H1 (cell line): Measurements from ENCODE around the gene ULK1. TPM values are rescaled to one million over a fixed set of nuclear protein-coding genes. Genes with fewer than 3 reads are reported as not detected.
"Not testable (repeated sequence)": the region's sequence is repeated elsewhere in the genome, so short reads cannot be mapped to it uniquely, and the experiment has no call there.

Source experiments
- CTCF ChIA-PET: fragments of 300-600 bp; sonication (Branson Sonifier 250); formaldehyde crosslinking; loops from one replicate; lab custom pipeline; 2021; ENCODE audit not compliant: partially characterized antibody; lab: Charles Lee
- POLR2A ChIA-PET: fragments of 300-600 bp; sonication (Branson Sonifier 250); formaldehyde crosslinking; loops from one replicate; lab custom pipeline; 2021; ENCODE audit warnings: inconsistent platforms; ENCODE audit not compliant: partially characterized antibody; lab: Charles Lee
- DNase-seq, 2 experiments: peaks; one replicate each; pipeline versions ENCODE4 v3.0.0 to v3.0.0-alpha.2; 2010 to 2022; ENCODE audit warnings: low spot score in 2 of 2, low read depth in 1 of 2, mixed read lengths in 1 of 2
- FAIRE-seq: peaks from 2 replicates; lab custom pipeline; 2011; peaks lifted over from hg19 to GRCh38; lab: Jason Lieb, UNC
- H2AFZ ChIP-seq: 2 replicates; pipeline ENCODE4 v1.8.1; 2012; ENCODE audit warnings: low read length, inconsistent platforms
- H2AK5ac ChIP-seq: 2 replicates; pipeline ENCODE4 v1.6.1; 2013; ENCODE audit warnings: low read depth, low read length
- H2BK120ac ChIP-seq: replicated peaks from 2 replicates; pipeline ENCODE3; 2013; ENCODE audit warnings: low read depth, low read length, inconsistent platforms
- H2BK12ac ChIP-seq: 2 replicates; pipeline ENCODE4 v1.6.1; 2013; ENCODE audit warnings: low read depth, low read length
- H2BK15ac ChIP-seq: 2 replicates; pipeline ENCODE4 v1.6.1; 2013; ENCODE audit warnings: low read length
- H2BK20ac ChIP-seq: 2 replicates; pipeline ENCODE4 v1.6.1; 2013; ENCODE audit warnings: low read length
- H2BK5ac ChIP-seq: 2 replicates; pipeline ENCODE4 v1.6.1; 2013; ENCODE audit warnings: low read depth, low read length
- H3K14ac ChIP-seq: 2 replicates; pipeline ENCODE4 v1.6.1; 2013; ENCODE audit warnings: inconsistent platforms; ENCODE audit not compliant: insufficient read length
- H3K18ac ChIP-seq: 2 replicates; pipeline ENCODE4 v1.6.1; 2013; ENCODE audit warnings: low read length; ENCODE audit errors: extremely low read depth
- H3K23ac ChIP-seq: 2 replicates; pipeline ENCODE4 v1.6.1; 2013; ENCODE audit warnings: inconsistent platforms; ENCODE audit not compliant: insufficient read length
- H3K23me2 ChIP-seq: 2 replicates; pipeline ENCODE4 v1.6.1; 2013; ENCODE audit warnings: low read depth, low read length
- H3K27ac ChIP-seq: 2 replicates; pipeline ENCODE4 v1.6.1; 2011; ENCODE audit warnings: low read depth, low read length, inconsistent platforms
- H3K27me3 ChIP-seq, 4 experiments: replicated peaks in 1 of 4; 1 replicate in 1 of 4; 2 replicates in 3 of 4; pipeline versions ENCODE4 v1.6.1 to v1.8.1; 2011 to 2013; ENCODE audit warnings: low read length in 3 of 4, mild to moderate bottlenecking in 3 of 4, inconsistent platforms in 2 of 4, mixed read lengths in 2 of 4, moderate library complexity in 1 of 4; ENCODE audit not compliant: control insufficient read depth in 3 of 4, insufficient read depth in 3 of 4; ENCODE audit errors: extremely low read depth in 1 of 4
- H3K36me3 ChIP-seq, 4 experiments: 2 replicates each; pipeline versions ENCODE4 v1.6.1 to v1.8.1; 2011 to 2013; ENCODE audit warnings: mild to moderate bottlenecking in 4 of 4, low read length in 3 of 4, moderate library complexity in 2 of 4, control low read depth in 1 of 4, inconsistent platforms in 1 of 4; ENCODE audit not compliant: insufficient read depth in 4 of 4, control insufficient read depth in 2 of 4
- H3K4ac ChIP-seq: replicated peaks from 2 replicates; pipeline ENCODE3; 2013; ENCODE audit warnings: low read length, low read depth, mixed read lengths, inconsistent platforms; ENCODE audit not compliant: insufficient read length
- H3K4me1 ChIP-seq, 4 experiments: replicated peaks in 1 of 4; 1 replicate in 1 of 4; 2 replicates in 3 of 4; pipeline versions ENCODE4 v1.6.1 to v1.8.1; 2011 to 2013; ENCODE audit warnings: low read length in 3 of 4, inconsistent platforms in 2 of 4, mixed read lengths in 1 of 4; ENCODE audit not compliant: insufficient read depth in 4 of 4, control insufficient read depth in 3 of 4
- H3K4me2 ChIP-seq, 2 experiments: 2 replicates each; pipeline versions ENCODE4 v1.6.1 to v1.8.1; 2011 to 2013; ENCODE audit warnings: low read depth in 2 of 2, low read length in 2 of 2, control low read depth in 1 of 2, inconsistent platforms in 1 of 2, mild to moderate bottlenecking in 1 of 2; ENCODE audit not compliant: insufficient read depth in 1 of 2
- H3K4me3 ChIP-seq, 4 experiments: fragments of 200-600, 300-600 bp in 1 of 4; sonication (generic), shearing (Covaris generic), sonication (Bioruptor Twin) in 1 of 4; 2 replicates each; pipeline versions ENCODE4 v1.5.1 to v1.8.1; 2011 to 2016; ENCODE audit warnings: low read length in 4 of 4, low read depth in 3 of 4, control low read depth in 2 of 4, inconsistent platforms in 2 of 4, mild to moderate bottlenecking in 2 of 4, mixed read lengths in 1 of 4, moderate library complexity in 1 of 4; ENCODE audit not compliant: insufficient read depth in 2 of 4; ENCODE audit errors: extremely low read depth in 1 of 4
- H3K56ac ChIP-seq: replicated peaks from 2 replicates; pipeline ENCODE3; 2013; ENCODE audit warnings: low read depth, mild to moderate bottlenecking, mixed read lengths, low read length, inconsistent platforms; ENCODE audit not compliant: insufficient read length
- H3K79me1 ChIP-seq: 2 replicates; pipeline ENCODE4 v1.6.1; 2013; ENCODE audit warnings: low read depth, low read length, control low read depth
- H3K79me2 ChIP-seq, 2 experiments: 2 replicates each; pipeline versions ENCODE4 v1.6.1 to v1.8.1; 2012 to 2013; ENCODE audit warnings: low read length in 2 of 2, mild to moderate bottlenecking in 2 of 2, inconsistent platforms in 1 of 2; ENCODE audit not compliant: insufficient read depth in 2 of 2, control insufficient read depth in 1 of 2
- H3K9ac ChIP-seq, 4 experiments: replicated peaks in 1 of 4; 1 replicate in 1 of 4; 2 replicates in 3 of 4; pipeline versions ENCODE4 v1.6.1 to v1.8.1; 2011 to 2013; ENCODE audit warnings: low read depth in 3 of 4, low read length in 3 of 4, control low read depth in 2 of 4, mild to moderate bottlenecking in 2 of 4, moderate library complexity in 2 of 4, inconsistent platforms in 1 of 4; ENCODE audit errors: extremely low read depth in 1 of 4
- H3K9me3 ChIP-seq, 2 experiments: 2 replicates each; pipeline versions ENCODE4 v1.6.1 to v1.8.1; 2012 to 2013; ENCODE audit warnings: mild to moderate bottlenecking in 2 of 2, moderate library complexity in 2 of 2, control low read depth in 1 of 2, inconsistent platforms in 1 of 2, low read depth in 1 of 2, low read length in 1 of 2, mixed read lengths in 1 of 2; ENCODE audit not compliant: insufficient read depth in 2 of 2
- H4K20me1 ChIP-seq, 2 experiments: replicated peaks in 1 of 2; 2 replicates each; pipeline versions ENCODE3 to v1.8.1; 2011 to 2013; ENCODE audit warnings: inconsistent platforms in 2 of 2, low read length in 2 of 2, mild to moderate bottlenecking in 1 of 2; ENCODE audit not compliant: insufficient read depth in 2 of 2, control insufficient read depth in 1 of 2
- H4K5ac ChIP-seq: 2 replicates; pipeline ENCODE4 v1.6.1; 2013; ENCODE audit warnings: low read length, low read depth, mixed read lengths, inconsistent platforms; ENCODE audit not compliant: insufficient read length
- H4K8ac ChIP-seq: 2 replicates; pipeline ENCODE4 v1.8.0; 2013; ENCODE audit warnings: mild to moderate bottlenecking, moderate library complexity, low read length, inconsistent platforms; ENCODE audit not compliant: insufficient read depth; ENCODE audit errors: extremely low read depth
- H4K91ac ChIP-seq: replicated peaks from 2 replicates; pipeline ENCODE3; 2013; ENCODE audit warnings: low read length, mixed read lengths, inconsistent platforms; ENCODE audit not compliant: insufficient read length
- NANOG ChIP-seq: IDR thresholded peaks from 2 replicates; pipeline ENCODE4 v1.6.1; 2011; ENCODE audit warnings: low read length, low read depth, mild to moderate bottlenecking, inconsistent platforms; ENCODE audit not compliant: insufficient read depth, poor library complexity, severe bottlenecking
- SIRT6 ChIP-seq: IDR thresholded peaks from one replicate; pipeline ENCODE4 v1.7.1; 2012; ENCODE audit warnings: low read length, inconsistent platforms
- TBP ChIP-seq: IDR thresholded peaks from 2 replicates; pipeline ENCODE4 v1.6.1; 2011; ENCODE audit warnings: low read depth, low read length, improper control_type of control experiment
- WGBS, 2 experiments: shearing (Covaris generic) in 1 of 2; methylation state at CpG; one replicate each; pipeline versions ENCODE4 v1.1.6 to v1.1.7; 2013 to 2015; ENCODE audit warnings: low lambda C conversion rate in 2 of 2, mixed read lengths in 2 of 2, inconsistent platforms in 1 of 2, low coverage in 1 of 2, missing lambda C conversion rate in 1 of 2; ENCODE audit not compliant: insufficient replicate concordance in 2 of 2, insufficient coverage in 1 of 2, insufficient read length in 1 of 2; ENCODE audit errors: extremely low coverage in 1 of 2, missing lambda C conversion rate in 1 of 2; 5-methylcytosine and 5-hydroxymethylcytosine counted together
- polyA plus RNA-seq, 7 experiments: library from polyadenylated mRNA; depleted of rRNA in 3 of 7; stranded (reverse) in 5 of 7; unstranded in 2 of 7; fragments of >200 nt in 5 of 7; fragments of 200-250 nt in 2 of 7; gene quantifications; 1 replicate in 5 of 7; 2 replicates in 1 of 7; 4 replicates in 1 of 7; pipeline versions ENCODE4 v1.2.1 to v1.2.3, GENCODE V29; 2011 to 2013; ENCODE audit warnings: missing spikeins in 2 of 7, mixed read lengths in 2 of 7
- total RNA-seq: library from RNA; stranded (reverse); fragmentation: NEBNext Ultra II Directional; extraction: Animal tissue kit (Norgen Biotek cat#: 25700); gene quantifications from 2 replicates; pipeline ENCODE4 v1.2.1, GENCODE V29; 2021
- TF ChIP-seq, protein P1 (sequence below): IDR thresholded peaks from 2 replicates; pipeline ENCODE4 v1.6.1; 2012; ENCODE audit warnings: low read length, inconsistent platforms
- TF ChIP-seq, protein P2 (sequence below): IDR thresholded peaks from 2 replicates; pipeline ENCODE4 v1.6.1; 2012; ENCODE audit warnings: inconsistent platforms

ULK1 gene
- total and polyA plus RNA-seq, 2 of the 8 experiments (the other 6 are each of a cell fraction or from before 2014, with no cell fraction given), result 13.0 to 44.1 TPM

DNA sequence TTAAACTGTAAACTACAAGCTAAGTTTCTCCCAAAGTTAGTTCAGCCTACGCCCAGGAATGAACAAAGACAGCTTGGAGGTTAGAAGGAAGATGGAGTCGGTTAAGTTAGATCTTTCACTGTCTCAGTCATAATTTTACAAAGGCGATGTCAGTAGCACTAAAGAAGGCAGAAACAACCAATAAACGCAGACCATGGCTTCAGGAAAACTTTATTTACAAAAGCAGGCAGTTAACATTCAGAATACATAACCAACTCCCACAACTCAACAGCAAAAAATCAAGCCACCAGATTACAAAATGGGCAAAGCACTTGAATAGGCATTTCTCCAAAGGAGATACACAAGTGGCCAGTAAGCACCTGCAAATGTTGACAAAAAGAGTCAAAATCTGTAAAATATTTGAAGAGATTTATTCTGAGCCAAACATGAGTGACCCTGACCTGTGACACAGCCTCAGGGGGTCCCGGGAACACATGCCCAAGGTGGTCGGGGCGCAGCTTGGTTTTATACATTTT is 8.8 kb upstream of the ULK1 start (continued):
- TF ChIP-seq NANOG (no peak), SIRT6 (no peak), TBP (no peak)
- TF ChIP-seq, protein P1, sequence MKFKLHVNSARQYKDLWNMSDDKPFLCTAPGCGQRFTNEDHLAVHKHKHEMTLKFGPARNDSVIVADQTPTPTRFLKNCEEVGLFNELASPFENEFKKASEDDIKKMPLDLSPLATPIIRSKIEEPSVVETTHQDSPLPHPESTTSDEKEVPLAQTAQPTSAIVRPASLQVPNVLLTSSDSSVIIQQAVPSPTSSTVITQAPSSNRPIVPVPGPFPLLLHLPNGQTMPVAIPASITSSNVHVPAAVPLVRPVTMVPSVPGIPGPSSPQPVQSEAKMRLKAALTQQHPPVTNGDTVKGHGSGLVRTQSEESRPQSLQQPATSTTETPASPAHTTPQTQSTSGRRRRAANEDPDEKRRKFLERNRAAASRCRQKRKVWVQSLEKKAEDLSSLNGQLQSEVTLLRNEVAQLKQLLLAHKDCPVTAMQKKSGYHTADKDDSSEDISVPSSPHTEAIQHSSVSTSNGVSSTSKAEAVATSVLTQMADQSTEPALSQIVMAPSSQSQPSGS, result no peak
- TF ChIP-seq, protein P2, sequence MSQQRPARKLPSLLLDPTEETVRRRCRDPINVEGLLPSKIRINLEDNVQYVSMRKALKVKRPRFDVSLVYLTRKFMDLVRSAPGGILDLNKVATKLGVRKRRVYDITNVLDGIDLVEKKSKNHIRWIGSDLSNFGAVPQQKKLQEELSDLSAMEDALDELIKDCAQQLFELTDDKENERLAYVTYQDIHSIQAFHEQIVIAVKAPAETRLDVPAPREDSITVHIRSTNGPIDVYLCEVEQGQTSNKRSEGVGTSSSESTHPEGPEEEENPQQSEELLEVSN, result no peak

DNA sequence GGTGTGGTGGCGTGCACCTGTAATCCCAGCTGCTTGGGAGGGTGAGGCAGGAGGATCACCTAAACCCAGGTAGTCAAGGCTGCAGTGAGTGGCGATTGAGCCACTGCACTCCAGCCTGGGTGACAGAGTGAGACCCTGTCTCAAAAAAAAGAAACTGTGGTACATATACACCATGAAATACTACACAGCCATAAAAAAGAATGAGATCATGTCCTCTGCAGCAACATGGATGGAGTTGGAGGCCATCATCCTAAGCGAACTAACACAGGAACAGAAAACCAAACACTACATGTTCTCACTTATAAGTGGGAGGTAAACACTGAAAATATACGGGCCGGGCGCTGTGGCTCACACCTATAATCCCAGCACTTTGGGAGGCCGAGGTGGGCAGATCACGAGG is 2.7 kb upstream of the ULK1 start:
- H3K56ac ChIP-seq, H2BK12ac ChIP-seq, H4K91ac ChIP-seq, H2BK20ac ChIP-seq, H3K18ac ChIP-seq, H3K27ac ChIP-seq, H2AK5ac ChIP-seq, H2BK120ac ChIP-seq, FAIRE-seq, H3K9me3 ChIP-seq, H3K4me2 ChIP-seq, H2BK5ac ChIP-seq, H4K8ac ChIP-seq, H3K23ac ChIP-seq, H2AFZ ChIP-seq, H3K36me3 ChIP-seq, H3K79me1 ChIP-seq, H3K4ac ChIP-seq, H2BK15ac ChIP-seq, H4K5ac ChIP-seq, H3K23me2 ChIP-seq, DNase-seq, H3K4me3 ChIP-seq, H3K27me3 ChIP-seq, H3K79me2 ChIP-seq, H3K9ac ChIP-seq, CTCF ChIA-PET, POLR2A ChIA-PET, H3K14ac ChIP-seq: not testable (repeated sequence)
- 85% methylated on average over 8 of the region's 8 CpGs; no CpG with 5 or more reads in 1 of the 2 experiments for WGBS, 2 experiments
- Histone ChIP-seq H4K20me1 (peaks cover 6 to 11% of the 10 kb centered on the region in 2 experiments), H3K4me1 (peaks cover 0 to 14% (median 12%) of the 10 kb centered on the region in 4 experiments; a peak in 6 of 7 replicates)
